Measurements from ENCODE around the gene ADAP1. TPM values are rescaled to one million over a fixed set of nuclear protein-coding genes. Genes with fewer than 3 reads are reported as not detected.

Gene ADAP1
- total and polyA plus RNA-seq, 2 of the 13 experiments (the other 11 are each of a cell fraction or from before 2014, with no cell fraction given) = 10.5 to 24.6 TPM

DNA sequence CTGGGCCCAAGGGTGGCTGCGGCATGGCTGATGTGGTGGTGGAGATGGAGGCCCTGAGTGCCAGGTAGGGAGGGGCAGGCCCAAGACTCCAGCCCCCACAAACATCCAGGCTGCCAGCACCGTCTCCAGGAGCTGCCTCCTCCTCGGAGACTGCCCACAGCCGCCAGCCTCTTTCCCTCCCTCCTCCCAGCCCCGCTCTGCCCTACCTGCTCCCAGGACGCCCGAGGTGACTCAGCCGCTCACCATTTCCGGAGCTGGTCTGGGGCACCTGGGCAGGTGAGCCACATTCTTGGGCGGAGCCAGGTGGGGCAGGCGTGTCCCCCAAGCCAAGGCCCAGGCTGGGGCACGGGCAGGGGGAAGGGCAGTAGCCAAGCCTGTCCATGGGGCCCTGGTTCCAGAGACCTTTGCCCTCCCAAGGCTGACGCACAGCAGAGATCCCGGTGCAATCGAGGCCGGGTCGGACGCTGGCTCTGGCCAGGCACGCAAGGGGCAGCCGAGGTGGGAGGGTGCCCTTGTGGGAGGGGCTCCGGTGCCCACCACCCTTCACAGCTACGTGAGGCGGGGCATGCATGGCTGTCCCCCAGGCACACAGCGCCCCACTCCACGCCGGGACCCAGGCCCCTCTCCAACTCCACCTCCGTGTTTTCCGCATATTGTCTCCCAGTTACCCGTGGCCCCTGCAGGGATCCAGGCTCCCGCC lies 8.8 kb downstream of the ADAP1 start (continued):
- TF ChIP-seq, protein P1, sequence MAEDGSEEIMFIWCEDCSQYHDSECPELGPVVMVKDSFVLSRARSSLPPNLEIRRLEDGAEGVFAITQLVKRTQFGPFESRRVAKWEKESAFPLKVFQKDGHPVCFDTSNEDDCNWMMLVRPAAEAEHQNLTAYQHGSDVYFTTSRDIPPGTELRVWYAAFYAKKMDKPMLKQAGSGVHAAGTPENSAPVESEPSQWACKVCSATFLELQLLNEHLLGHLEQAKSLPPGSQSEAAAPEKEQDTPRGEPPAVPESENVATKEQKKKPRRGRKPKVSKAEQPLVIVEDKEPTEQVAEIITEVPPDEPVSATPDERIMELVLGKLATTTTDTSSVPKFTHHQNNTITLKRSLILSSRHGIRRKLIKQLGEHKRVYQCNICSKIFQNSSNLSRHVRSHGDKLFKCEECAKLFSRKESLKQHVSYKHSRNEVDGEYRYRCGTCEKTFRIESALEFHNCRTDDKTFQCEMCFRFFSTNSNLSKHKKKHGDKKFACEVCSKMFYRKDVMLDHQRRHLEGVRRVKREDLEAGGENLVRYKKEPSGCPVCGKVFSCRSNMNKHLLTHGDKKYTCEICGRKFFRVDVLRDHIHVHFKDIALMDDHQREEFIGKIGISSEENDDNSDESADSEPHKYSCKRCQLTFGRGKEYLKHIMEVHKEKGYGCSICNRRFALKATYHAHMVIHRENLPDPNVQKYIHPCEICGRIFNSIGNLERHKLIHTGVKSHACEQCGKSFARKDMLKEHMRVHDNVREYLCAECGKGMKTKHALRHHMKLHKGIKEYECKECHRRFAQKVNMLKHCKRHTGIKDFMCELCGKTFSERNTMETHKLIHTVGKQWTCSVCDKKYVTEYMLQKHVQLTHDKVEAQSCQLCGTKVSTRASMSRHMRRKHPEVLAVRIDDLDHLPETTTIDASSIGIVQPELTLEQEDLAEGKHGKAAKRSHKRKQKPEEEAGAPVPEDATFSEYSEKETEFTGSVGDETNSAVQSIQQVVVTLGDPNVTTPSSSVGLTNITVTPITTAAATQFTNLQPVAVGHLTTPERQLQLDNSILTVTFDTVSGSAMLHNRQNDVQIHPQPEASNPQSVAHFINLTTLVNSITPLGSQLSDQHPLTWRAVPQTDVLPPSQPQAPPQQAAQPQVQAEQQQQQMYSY (CRISPR knock-in tag; IDR thresholded peaks at IDR 0.05) = peak; percentile 96
- TF ChIP-seq HNRNPK (IDR thresholded peaks at IDR 0.05; ENCODE audit: low read depth, low read length, poor library complexity, severe bottlenecking) (peak; percentile 23), NRL (CRISPR knock-in tag; IDR thresholded peaks at IDR 0.05; ENCODE audit: borderline replicate concordance) (peak; percentile 13; the same call in 1 of the 2 replicates), HNRNPLL (IDR thresholded peaks at IDR 0.05; ENCODE audit: low read depth, low read length, poor library complexity, severe bottlenecking) (peak; percentile 10), ZNF274 (CRISPR knock-in tag; IDR thresholded peaks at IDR 0.05) (0 out of 2 replicates have a peak, but pooled peaks have one; percentile 28), ZNF431 (CRISPR knock-in tag; IDR thresholded peaks at IDR 0.05; ENCODE audit: borderline replicate concordance, low read depth) (no peak), ZNF605 (CRISPR knock-in tag; IDR thresholded peaks at IDR 0.05) (0 out of 2 replicates have a peak, but pooled peaks have one; percentile 24), ASH2L (IDR thresholded peaks at IDR 0.05; ENCODE audit: insufficient read length, low read depth, low read length) (peak; percentile 16), SOX5 (CRISPR knock-in tag; IDR thresholded peaks at IDR 0.05; ENCODE audit: borderline replicate concordance) (no peak), SUZ12 (IDR thresholded peaks at IDR 0.05; ENCODE audit: low read depth, low read length) (no peak), RXRB (CRISPR knock-in tag; IDR thresholded peaks at IDR 0.05; ENCODE audit: borderline replicate concordance) (0 out of 2 replicates have a peak, but pooled peaks have one; percentile 11)
- TF ChIP-seq, protein P2, sequence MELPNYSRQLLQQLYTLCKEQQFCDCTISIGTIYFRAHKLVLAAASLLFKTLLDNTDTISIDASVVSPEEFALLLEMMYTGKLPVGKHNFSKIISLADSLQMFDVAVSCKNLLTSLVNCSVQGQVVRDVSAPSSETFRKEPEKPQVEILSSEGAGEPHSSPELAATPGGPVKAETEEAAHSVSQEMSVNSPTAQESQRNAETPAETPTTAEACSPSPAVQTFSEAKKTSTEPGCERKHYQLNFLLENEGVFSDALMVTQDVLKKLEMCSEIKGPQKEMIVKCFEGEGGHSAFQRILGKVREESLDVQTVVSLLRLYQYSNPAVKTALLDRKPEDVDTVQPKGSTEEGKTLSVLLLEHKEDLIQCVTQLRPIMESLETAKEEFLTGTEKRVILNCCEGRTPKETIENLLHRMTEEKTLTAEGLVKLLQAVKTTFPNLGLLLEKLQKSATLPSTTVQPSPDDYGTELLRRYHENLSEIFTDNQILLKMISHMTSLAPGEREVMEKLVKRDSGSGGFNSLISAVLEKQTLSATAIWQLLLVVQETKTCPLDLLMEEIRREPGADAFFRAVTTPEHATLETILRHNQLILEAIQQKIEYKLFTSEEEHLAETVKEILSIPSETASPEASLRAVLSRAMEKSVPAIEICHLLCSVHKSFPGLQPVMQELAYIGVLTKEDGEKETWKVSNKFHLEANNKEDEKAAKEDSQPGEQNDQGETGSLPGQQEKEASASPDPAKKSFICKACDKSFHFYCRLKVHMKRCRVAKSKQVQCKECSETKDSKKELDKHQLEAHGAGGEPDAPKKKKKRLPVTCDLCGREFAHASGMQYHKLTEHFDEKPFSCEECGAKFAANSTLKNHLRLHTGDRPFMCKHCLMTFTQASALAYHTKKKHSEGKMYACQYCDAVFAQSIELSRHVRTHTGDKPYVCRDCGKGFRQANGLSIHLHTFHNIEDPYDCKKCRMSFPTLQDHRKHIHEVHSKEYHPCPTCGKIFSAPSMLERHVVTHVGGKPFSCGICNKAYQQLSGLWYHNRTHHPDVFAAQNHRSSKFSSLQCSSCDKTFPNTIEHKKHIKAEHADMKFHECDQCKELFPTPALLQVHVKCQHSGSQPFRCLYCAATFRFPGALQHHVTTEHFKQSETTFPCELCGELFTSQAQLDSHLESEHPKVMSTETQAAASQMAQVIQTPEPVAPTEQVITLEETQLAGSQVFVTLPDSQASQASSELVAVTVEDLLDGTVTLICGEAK (IDR thresholded peaks at IDR 0.05) = no peak
- TF ChIP-seq, protein P2 (CRISPR knock-in tag; IDR thresholded peaks at IDR 0.05) = 0 out of 2 replicates have a peak, but pooled peaks have one; percentile 32
- TF ChIP-seq, protein P3, sequence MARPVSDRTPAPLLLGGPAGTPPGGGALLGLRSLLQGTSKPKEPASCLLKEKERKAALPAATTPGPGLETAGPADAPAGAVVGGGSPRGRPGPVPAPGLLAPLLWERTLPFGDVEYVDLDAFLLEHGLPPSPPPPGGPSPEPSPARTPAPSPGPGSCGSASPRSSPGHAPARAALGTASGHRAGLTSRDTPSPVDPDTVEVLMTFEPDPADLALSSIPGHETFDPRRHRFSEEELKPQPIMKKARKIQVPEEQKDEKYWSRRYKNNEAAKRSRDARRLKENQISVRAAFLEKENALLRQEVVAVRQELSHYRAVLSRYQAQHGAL (CRISPR knock-in tag; IDR thresholded peaks at IDR 0.05; ENCODE audit: not compliant biosample characterization) = no peak
